Uterus (tissue), 4 donors: Measurements from ENCODE around the gene LBHD1. TPM values are rescaled to one million over a fixed set of nuclear protein-coding genes. Genes with fewer than 3 reads are reported as not detected.
"Not testable (repeated sequence)": the region's sequence is repeated elsewhere in the genome, so short reads cannot be mapped to it uniquely, and the experiment has no call there.

Experiments
- DNase-seq, 2 donors: peaks; one replicate each; pipeline ENCODE4 v3.0.0-alpha.2; 2019 to 2020
- H3K27ac ChIP-seq, 2 donors: fragments of 200-600 bp; sonication (generic); 1 replicate in 1 of 2; 2 replicates in 1 of 2; pipeline ENCODE4 v1.5.1; 2016 to 2018
- H3K27me3 ChIP-seq, 2 donors: fragments of 200-600 bp; sonication (generic); one replicate each; pipeline ENCODE4 v1.5.1; 2018 to 2019; ENCODE audit warnings: control low read depth in 1 of 2
- H3K36me3 ChIP-seq, 2 donors: fragments of 200-600 bp; sonication (generic); one replicate each; pipeline ENCODE4 v1.5.1; 2019; ENCODE audit warnings: control low read depth in 1 of 2
- H3K4me1 ChIP-seq, 2 donors: fragments of 200-600 bp; sonication (generic); one replicate each; pipeline ENCODE4 v1.5.1; 2018 to 2019; ENCODE audit warnings: control low read depth in 1 of 2
- H3K4me3 ChIP-seq, 2 donors: fragments of 200-600 bp; sonication (generic); 1 replicate in 1 of 2; 2 replicates in 1 of 2; pipeline ENCODE4 v1.5.1; 2018 to 2019; ENCODE audit warnings: mild to moderate bottlenecking in 1 of 2
- H3K9me3 ChIP-seq, 2 donors: fragments of 200-600 bp; sonication (generic); one replicate each; pipeline ENCODE4 v1.5.1; 2019; ENCODE audit warnings: control low read depth in 1 of 2
- POLR2A ChIP-seq, 2 donors: fragments of 450-650 bp; IDR thresholded peaks; one replicate each; pipeline ENCODE4 v1.6.1; 2016; ENCODE audit warnings: antibody characterized with exemption in 2 of 2, mild to moderate bottlenecking in 1 of 2, moderate library complexity in 1 of 2
- intact Hi-C: fragments of 100-400 bp; cut with DNase I; formaldehyde crosslinking; loops from one replicate; pipeline ENCODE4 v1.15.1; 2023; ENCODE audit warnings: low total_unique reads
- total RNA-seq, 4 donors: library from RNA; depleted of rRNA in 3 of 4; stranded (reverse); fragments of >200 nt in 3 of 4; gene quantifications; one replicate each; pipeline versions ENCODE4 v1.1.0 to v1.2.4, GENCODE V29; 2014 to 2023
- TF ChIP-seq, protein P1 (sequence below), 4 experiments: fragments of 200-600 bp in 2 of 4; fragments of 450-650 bp in 2 of 4; sonication (generic) in 2 of 4; IDR thresholded peaks; one replicate each; pipeline ENCODE4 v1.5.1; 2016 to 2019; ENCODE audit warnings: antibody characterized with exemption in 4 of 4, mild to moderate bottlenecking in 2 of 4, moderate library complexity in 1 of 4
- donor health status: DM: yes; HTN: yes; CAD: no.

The LBHD1 gene
- total RNA-seq, 4 donors from 2014 or later: 3.5 to 18.2 (median 6.9) TPM; not detected in 1

GRCh38 chr11:62705880-62706849 is 34.1 kb upstream of the LBHD1 start:
- Histone ChIP-seq H3K4me3 (peak overlapping the region; percentile 47 to 71), H3K27ac (peak overlapping the region; percentile 72 to 78), H3K27me3 (no peaks in the 10 kb centered on the region), H3K36me3 (no peaks in the 10 kb centered on the region), H3K4me1 (peaks cover 9 to 22% of the 10 kb centered on the region in 2 donors), H3K9me3 (no peaks in the 10 kb centered on the region)
- peak; percentile 95 to 96 for DNase-seq
- intact Hi-C loops: no loop called here
- TF ChIP-seq POLR2A (IDR thresholded peaks at IDR 0.05): peak in 1 of 2 donors; percentile 57
- TF ChIP-seq, protein P1, sequence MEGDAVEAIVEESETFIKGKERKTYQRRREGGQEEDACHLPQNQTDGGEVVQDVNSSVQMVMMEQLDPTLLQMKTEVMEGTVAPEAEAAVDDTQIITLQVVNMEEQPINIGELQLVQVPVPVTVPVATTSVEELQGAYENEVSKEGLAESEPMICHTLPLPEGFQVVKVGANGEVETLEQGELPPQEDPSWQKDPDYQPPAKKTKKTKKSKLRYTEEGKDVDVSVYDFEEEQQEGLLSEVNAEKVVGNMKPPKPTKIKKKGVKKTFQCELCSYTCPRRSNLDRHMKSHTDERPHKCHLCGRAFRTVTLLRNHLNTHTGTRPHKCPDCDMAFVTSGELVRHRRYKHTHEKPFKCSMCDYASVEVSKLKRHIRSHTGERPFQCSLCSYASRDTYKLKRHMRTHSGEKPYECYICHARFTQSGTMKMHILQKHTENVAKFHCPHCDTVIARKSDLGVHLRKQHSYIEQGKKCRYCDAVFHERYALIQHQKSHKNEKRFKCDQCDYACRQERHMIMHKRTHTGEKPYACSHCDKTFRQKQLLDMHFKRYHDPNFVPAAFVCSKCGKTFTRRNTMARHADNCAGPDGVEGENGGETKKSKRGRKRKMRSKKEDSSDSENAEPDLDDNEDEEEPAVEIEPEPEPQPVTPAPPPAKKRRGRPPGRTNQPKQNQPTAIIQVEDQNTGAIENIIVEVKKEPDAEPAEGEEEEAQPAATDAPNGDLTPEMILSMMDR (IDR thresholded peaks at IDR 0.05): no peak

DNA sequence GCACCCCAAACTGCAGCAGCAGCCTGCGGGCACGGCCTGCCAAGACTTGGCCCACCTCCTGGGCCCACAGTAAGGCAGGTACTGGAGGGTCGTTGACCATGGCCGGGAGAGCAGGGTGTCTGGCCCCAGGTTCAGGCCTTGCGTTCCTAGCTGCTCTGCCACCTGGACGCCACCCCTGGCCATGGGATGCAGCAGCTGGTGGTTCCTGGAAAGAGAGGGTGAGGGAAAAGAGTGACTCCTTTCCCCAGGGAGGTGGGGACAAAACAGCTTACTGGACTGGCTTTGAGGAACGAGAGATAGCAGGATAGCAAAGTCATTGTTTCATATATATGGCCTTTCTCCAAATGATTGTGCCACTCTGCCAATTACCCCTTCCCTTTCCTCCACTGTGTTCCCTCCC is 33.3 kb upstream of the LBHD1 start:
- no peak for DNase-seq
- Histone ChIP-seq H3K27ac (peak overlapping the region; percentile 72 to 78), H3K4me3 (peak overlapping the region; percentile 47 to 71), H3K9me3 (no peaks in the 10 kb centered on the region), H3K36me3 (no peaks in the 10 kb centered on the region), H3K27me3 (no peaks in the 10 kb centered on the region), H3K4me1 (peaks cover 7 to 21% of the 10 kb centered on the region in 2 donors)
- TF ChIP-seq, protein P1 (IDR thresholded peaks at IDR 0.05): no peak
- no peak for TF ChIP-seq POLR2A (IDR thresholded peaks at IDR 0.05)
- intact Hi-C loops: no loop called here

DNA sequence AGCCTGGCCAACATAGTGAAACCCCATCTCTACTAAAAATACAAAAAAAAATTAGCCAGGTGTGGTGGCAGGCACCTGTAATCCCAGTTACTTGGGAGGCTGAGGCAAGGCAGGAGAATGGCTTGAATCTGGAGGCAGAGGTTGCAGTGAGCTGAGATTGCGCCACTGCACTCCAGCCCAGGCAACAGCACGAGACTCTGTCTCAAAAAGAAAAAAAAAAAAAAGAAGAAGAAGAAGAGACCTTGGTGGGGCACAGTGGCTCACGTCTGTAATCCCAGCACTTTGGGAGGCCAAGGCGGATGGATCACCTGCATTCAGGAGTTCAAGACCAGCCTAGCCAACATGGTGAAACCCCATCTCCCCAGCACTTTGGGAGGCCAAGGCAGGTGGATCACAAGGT is 31.9 kb upstream of the LBHD1 start:
- H3K36me3 ChIP-seq, DNase-seq, H3K27ac ChIP-seq, H3K27me3 ChIP-seq, intact Hi-C loops, H3K9me3 ChIP-seq, H3K4me3 ChIP-seq: not testable (repeated sequence)
- H3K4me1 ChIP-seq: peaks cover 3 to 18% of the 10 kb centered on the region in 2 donors

DNA sequence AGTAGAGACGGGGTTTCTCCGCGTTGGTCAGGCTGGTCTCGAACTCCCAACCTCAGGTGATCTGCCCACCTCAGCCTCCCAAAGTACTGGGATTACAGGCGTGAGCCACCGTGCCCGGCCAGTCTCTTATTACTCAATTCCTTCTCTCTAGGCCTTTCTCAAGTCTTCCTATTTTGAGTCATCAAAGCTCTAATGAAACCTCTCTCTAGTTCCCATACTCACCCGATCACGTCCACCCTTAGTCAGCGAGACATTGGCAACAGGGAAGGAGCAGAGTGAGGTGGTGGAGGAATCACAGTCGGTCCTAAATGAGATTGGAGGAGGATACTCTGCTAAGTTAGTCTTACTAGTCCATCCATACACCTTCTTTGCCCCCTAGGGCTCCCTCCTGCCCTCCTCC is 30.2 kb upstream of the LBHD1 start:
- H3K9me3 ChIP-seq: no peaks in the 10 kb centered on the region
- H3K4me1 ChIP-seq: peaks cover 3 to 8% of the 10 kb centered on the region in 2 donors
- no peaks in the 10 kb centered on the region for H3K27me3 ChIP-seq
- H3K27ac ChIP-seq: no peak overlapping the region
- intact Hi-C loops: no loop called here
- H3K36me3 ChIP-seq: no peaks in the 10 kb centered on the region
- TF ChIP-seq, protein P1 (IDR thresholded peaks at IDR 0.05): no peak
- no peak for TF ChIP-seq POLR2A (IDR thresholded peaks at IDR 0.05)
- DNase-seq: no peak
- no peak overlapping the region for H3K4me3 ChIP-seq

- DNase-seq: peak; percentile 80 to 86
- no peaks in the 10 kb centered on the region for H3K9me3 ChIP-seq
- no peaks in the 10 kb centered on the region for H3K36me3 ChIP-seq
- no peak overlapping the region for H3K4me3 ChIP-seq
- TF ChIP-seq, protein P1 (IDR thresholded peaks at IDR 0.05): peak; percentile 66 to 83 (median 77)
- TF ChIP-seq POLR2A (IDR thresholded peaks at IDR 0.05): no peak
- no peaks in the 10 kb centered on the region for H3K4me1 ChIP-seq
- intact Hi-C loops: loop anchor here (10.0 kb wide), 1 partner anchor 310 kb away; no protein-coding TSS in a partner anchor
- no peaks in the 10 kb centered on the region for H3K27me3 ChIP-seq
- H3K27ac ChIP-seq: peak overlapping the region in 1 of 2 donors; percentile 38
Observed at GRCh38 chr11:62694455-62695167, 22.5 kb upstream of the LBHD1 start.

DNA sequence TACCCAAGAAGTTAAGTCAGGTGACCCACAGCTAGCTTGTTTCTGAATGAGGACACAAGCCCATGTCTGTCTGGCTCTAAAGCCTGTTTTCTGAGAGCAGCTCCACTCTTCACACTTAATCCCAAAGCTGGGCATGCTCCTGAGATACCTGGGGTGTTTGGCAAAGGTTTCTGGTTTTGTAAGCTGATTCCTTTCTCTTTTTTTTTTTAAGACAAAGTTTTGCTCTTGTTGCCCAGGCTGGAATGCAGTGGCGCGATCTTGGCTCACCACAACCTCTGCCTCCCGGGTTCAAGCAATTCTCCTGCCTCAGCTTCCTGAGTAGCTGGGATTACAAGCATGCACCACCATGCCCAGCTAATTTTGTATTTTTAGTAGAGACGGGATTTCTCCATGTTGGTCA is 21.6 kb upstream of the LBHD1 start:
- intact Hi-C loops: loop anchor here (10.0 kb wide), 1 partner anchor 309 kb away; no protein-coding TSS in a partner anchor

More for the DNA sequence above, 21.6 kb upstream of the LBHD1 start:
- DNase-seq, H3K4me3 ChIP-seq, H3K27me3 ChIP-seq, H3K9me3 ChIP-seq, H3K27ac ChIP-seq, H3K4me1 ChIP-seq, H3K36me3 ChIP-seq: not testable (repeated sequence)
